Fibroblast of skin of back (primary cell): Measurements from ENCODE around the gene GPD1. TPM values are rescaled to one million over a fixed set of nuclear protein-coding genes. Genes with fewer than 3 reads are reported as not detected.

Source experiments
- DNase-seq: peaks from one replicate; pipeline ENCODE4 v3.0.0-alpha.2; 2013
- polyA plus RNA-seq, 2 experiments: library from polyadenylated mRNA; unstranded; fragments of 120-200 nt; gene quantifications; one replicate each; pipeline ENCODE4 v1.2.1, GENCODE V29; 2013; ENCODE audit not compliant: insufficient read length in 2 of 2

GPD1 gene
- polyA plus RNA-seq (2013, experiment 1 of 2; ENCODE audit: insufficient read length) = 0.13 TPM
- polyA plus RNA-seq (2013, experiment 2 of 2; ENCODE audit: insufficient read length) = 0.13 TPM

DNA sequence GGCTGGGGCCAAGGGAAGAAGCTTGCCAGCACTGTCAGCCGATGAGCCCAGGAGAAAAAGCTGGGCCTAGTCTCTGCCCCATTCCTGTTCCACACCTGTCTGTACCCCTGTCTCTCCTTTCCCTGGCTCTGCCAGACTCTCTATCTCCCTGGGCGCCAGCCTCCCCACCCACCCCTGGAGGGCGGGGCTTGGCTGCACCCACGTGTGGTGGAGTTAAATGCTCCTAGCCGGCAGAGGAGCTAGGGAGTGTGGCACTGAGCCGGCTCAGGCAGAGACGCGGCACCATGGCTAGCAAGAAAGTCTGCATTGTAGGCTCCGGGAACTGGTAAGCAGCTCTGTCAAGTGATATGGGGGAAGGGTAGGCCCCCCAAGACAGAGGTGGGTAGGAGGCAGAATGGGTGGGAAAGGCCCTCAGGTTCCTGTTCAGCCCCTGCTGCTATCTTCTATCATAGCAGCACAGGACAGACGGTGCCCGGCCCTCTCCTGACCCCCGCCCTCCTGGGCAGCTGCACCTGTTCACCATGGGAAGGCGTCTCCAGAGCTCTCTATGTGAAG is at the start of gene GPD1:
Gene GPD1 (plus strand): TSS at position 242 of the 555 bp plus-strand sequence. CDS start 43 bp downstream, at position 285.
- peak; percentile 29 for DNase-seq

DNA sequence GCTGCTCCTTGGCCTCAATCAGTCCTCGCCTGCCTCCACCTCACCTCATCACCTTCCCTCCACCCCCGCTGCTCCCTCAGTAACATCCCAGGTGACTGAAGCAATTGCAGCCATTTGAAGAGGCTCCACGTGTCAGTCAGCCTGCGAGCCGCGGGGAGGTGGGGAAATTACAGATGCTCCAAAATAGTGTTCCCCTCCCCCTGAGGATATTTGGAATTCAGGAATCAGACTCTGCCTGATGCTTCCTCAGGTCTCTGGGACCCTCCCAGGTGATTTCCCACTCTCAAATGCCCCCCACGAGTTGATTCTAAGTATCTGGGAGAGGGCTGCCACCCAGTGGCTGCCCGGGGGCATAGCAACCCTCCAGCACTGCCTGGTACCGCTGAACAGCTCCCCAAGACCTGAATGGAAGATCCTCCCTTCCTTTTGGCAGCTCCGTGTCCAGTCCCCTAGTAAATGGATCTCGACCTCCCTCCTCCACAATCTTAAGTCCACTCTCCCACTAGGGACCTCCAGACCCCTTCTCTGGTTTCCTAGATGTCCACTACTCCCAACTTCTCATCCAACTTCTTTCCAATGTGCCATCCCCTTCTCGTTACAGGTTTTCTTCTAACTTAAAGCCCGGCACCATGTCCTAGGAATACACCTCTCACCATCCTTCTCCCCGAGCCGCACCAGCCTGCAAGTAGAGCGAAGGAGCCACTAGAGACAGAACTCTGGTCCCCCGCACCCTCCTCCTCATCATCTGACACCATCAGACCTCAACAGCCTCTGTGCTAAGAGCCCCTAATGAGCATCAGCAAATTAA is 47.8 kb upstream of the GPD1 start:
- peak; percentile 31 for DNase-seq

DNA sequence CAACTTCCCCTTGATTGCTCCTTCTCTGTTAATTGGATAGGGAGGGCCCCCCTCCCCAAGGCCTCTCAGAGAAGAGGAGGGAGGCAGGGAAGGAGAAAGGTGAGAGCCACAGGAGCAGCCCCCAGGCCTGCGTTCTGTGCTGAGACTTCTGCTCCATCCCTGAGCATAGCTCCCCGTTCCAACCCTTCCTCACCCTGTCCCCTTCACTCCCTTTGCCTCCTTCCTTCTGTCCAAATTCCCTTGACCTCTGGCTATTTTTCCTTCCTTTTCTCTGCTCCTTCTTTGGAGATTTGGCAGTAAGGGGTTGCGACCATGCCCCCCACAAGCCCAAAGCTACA is 47.2 kb upstream of the GPD1 start:
- no peak for DNase-seq

DNA sequence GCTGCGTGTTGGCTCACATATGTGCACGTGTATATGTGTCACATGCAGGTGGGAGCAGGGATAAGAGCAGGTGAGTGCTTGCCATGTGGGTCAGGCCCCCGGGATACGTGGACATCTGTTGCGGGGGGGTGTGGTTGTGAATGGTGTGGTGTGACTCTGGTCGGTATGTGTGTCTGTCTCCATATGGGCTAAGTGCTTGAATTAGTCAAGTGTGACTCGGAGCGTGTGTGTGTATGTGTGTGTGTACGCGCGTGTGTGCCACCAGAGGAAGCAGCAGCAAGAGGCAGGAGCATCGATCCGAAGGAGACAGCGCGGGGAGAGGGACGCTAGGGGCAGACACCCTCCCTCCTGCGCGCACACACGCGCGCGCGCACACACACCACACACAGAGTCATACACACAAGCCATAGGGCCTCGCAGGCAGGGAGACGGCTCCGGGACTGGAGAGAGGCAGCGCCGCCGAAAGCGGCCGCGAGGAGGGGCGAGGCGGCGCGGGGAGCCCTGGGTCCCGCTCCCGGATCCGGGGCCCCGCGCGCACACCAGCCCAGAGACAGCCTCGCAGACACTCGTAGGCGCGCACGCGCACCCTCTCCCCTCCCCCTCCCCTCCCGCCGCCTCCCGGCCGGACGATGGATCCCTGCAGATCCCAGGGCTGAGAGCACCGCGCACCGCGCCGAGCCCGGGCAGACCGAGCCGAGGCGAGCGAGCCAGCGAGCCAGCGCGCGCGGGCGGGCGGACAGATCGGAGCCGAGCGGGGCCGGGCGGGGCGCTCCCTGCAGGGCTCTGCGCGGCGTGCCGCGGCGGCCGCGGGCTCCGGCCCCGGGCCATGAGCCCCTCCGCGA is 46.6 kb upstream of the GPD1 start, which contains the start of gene ASIC1:
Gene ASIC1 (plus strand): TSS at position 597 of the 842 bp plus-strand sequence. CDS start 1,171 bp downstream, outside the sequence.
- DNase-seq = peak; percentile 70

DNA sequence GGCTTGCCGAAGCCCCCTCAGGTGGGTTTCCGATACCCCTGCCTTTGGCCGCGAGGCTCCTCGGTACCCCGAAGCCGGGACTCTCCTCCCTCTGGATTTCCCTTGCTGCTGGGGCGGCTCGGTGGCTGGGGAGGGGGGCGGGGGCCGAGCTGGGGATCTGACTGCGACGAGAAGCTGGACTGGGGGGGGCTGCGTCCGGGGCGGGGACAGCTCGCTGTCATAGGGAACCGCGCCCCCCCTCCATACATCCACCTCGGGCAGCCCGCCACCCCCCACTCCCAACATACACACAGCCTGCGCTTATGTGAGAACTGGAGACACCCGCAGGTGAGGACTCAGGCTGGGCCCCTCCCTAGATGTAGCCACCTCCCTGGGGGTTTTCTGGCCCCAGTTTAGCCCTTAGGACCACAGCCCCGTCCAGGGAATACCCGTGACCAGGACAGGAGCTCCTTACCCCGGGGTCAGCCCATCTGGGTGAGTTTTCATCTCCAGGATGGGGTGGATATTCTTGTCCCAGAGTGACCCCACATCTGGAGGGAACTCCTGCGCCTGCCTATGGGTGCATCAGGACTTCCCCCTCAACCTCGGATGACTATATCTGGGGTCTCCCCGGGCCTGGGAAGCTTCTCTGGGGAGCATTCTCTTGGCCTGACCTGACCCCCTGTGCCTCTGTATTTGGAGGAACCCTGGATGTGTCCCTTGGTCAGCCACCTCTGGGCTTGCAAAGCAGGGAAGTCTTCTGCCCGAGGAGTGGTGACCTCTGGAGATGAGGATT is 45.7 kb upstream of the GPD1 start:
- no peak for DNase-seq

DNA sequence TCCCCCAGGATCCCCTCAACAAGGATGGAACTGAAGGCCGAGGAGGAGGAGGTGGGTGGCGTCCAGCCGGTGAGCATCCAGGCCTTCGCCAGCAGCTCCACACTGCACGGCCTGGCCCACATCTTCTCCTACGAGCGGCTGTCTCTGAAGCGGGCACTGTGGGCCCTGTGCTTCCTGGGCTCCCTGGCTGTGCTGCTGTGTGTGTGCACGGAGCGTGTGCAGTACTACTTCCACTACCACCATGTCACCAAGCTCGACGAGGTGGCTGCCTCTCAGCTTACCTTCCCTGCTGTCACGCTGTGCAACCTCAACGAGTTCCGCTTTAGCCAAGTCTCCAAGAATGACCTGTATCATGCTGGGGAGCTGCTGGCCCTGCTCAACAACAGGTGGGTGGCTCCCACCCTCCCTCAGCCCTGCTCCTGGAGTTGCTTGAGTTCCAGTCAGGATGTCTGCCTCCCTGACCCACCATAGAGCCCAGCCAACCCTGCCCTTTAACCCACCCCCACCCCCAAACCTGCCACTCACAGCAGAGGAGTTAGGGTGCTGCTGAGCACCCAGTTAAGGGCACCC is 45.0 kb upstream of the GPD1 start:
- no peak for DNase-seq

DNA sequence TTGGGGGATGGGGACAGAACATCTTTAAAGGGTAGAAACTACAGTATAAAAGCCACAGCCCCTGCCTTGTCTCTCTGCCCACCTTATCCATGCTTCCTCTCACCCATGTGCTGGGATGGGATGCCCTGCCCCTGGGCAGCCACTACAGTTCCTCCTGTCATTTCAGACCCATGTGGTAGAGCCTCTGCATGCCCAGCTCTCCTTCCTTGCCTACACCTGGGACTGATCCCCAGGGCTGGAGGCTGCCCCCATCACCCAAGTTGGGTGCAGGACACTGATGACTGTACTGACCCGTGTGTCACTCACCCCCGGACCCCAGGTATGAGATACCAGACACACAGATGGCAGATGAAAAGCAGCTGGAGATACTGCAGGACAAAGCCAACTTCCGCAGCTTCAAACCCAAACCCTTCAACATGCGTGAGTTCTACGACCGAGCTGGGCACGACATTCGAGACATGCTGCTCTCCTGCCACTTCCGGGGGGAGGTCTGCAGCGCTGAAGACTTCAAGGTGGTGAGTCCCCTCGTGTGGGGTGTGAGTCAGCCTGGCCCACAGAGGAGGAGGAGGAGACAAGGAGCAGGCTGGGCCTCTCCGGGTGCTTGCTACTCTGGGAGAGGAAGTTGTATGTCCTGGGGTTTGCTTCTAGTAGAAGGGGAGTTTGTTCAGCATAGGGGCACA is 44.2 kb upstream of the GPD1 start:
- peak; percentile 38 for DNase-seq

DNA sequence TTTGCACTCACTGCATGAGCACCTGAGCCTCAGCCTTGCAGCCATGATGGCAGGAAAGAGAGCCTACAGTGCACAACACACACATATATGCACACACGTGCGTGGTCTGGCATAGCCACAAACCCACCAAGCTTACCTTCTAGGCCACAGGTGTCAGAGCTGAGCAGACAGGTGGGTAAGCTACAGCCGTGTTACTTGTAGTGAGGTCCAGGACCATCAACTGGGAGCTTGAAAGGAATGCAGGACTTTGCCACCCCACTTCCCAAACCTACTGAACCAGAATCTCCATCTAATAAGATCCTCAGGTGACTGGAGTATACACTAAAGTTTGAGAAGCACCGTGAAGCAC is 43.7 kb upstream of the GPD1 start:
- no peak for DNase-seq

DNA sequence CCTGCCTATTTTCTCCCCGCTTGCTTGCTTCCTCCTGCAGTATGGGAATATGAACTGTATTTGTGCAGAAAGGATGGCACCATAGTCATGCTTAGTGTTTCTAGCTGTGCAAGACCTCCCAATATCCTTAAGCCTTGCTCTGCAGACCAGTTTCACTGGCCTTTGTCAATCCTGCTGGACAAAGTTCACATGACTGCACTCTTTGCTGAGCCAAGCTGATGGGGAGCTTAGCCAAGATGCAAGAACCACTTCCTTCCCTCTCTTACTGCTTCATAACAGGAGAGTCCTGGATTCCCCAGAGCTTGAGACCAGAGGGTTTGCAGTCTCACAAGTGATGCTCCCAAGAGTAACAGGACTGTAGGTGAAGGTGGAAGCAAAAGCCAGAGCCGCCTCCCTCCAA is 42.6 kb upstream of the GPD1 start:
- DNase-seq = no peak

DNA sequence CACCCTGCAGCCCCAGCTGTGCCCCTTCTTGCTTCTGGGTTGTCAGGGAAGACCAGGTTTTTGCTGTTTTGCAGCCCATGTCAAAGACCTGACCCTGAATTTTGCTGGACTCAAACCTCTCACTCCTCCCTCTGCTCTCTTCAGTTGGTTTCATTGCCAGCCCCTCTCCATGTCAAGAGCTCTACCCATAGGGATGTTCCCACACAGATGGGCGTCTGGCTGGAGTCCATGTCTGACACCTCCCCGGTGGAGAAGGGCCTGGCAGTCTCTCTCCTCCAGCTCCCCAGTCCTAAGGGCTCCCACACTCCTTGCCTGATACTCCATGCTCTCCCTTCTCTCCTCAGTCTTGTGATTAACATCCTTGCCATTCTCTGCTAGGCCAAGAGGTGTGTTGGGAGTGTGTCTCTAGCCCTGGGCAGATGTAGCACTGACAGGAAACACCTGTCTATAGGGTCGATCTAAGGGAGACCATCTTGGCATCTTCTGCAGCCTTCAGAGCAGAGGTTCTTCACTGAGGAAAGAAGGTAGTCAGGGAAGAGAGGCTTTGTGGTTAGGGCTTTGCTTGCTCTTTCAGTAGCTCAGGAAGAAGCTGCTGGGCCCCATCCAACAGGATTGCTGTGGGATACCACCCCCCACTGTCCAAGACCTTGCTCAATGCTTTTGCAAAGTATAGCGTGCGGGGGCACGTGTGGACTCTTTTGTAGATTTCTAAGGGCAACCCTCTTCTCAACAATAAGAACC is 41.7 kb upstream of the GPD1 start:
- DNase-seq = no peak

DNA sequence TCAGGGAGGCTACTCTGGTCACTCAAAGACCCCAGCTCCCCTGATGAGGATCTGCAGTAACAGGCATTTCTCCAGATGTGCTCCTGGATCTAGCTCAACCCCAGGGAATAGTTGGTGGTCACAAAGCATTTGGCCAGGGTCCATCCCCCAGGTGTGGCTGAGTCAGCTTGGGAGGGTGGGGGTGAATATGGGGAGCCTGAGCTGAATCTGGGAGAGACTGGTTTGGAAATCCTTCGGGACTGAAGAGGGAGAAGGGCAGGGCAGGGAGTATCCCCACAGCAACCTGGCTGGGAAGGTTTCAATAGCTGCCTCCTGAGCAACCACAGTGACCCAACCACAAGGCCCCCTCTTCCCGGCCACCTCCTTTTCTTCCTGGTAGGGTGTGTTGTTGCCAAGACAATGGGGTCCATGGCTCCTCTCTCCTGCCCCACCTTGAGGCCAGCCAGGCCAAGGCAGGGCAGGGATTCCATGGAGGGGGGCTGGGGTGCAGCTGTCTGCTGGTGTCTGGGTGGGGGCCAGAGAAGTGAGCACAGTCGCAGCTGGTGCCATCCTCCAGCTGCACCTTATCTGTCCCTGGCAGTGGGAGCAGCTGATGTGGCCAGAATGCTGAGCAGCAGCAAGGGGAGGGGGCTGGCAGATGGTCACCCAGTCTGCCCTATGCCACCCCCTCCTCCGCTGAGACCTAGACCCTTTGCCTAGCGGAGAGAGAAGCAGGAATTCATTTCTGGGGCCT is 40.9 kb upstream of the GPD1 start:
- DNase-seq = no peak

DNA sequence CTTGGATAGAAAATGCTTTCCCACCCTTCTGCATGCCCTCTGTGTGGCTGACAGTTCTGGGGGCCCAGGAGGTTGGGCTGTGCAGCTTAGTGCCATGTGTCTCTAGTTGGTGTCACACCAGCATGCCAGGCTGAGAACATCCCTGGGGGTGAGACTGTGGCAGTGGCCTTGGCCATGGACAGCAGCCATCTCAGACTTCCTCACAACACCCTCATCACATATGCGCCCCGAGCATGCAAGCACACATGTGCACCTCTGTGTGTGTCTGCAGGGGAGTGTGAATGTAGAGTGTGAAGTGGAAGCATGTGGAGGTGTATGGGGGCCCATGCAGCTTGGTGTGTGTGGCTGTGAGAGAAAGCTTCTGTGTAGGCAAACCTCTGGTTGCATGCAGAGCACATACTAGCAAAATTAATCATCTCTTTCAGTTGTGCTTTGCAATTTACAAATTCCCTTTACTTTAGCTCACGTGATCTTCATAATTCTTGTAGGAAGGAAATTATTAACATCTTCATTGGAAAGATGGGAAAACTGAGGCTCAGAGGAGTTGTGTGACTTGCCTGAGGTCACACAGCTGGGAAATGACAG is 38.0 kb upstream of the GPD1 start:
- DNase-seq = peak; percentile 62

DNA sequence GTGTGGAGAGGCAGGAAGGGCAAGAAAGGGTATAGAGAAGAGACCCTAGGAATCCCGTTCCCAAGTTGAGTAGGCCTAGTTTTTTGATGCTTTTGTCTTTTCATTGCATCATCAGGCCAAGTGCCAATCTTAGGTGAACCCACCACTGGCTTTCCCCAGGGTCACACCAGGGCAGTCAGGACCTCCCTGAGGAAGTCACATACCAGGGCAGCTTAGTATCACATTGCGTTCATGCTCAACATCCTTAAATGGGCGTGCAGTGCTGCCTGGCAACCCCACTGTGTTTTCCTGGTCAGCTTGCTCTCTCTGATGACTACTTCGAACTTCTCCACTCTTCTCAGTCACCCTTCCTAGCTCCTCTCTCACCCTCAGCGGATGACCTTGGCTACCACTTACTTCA is 37.4 kb upstream of the GPD1 start:
- DNase-seq = peak; percentile 97

DNA sequence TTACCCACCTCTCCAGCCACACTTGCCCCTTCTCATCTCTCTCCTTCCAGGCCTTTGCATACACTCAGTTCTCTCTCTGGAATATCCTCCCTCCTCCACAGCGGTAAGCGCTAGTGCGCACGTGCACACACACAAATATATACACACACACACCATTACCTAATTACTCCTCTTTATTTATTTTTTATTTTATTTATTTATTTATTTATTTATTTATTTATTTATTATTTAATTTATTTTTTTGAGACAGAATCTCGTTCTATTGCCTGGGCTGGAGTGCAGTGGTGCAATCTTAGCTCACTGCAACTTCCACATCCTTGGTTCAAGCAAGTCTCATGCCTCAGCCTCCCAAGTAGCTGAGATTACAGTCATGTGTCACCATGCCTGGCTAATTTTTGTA is 34.7 kb upstream of the GPD1 start:
- DNase-seq = no peak

DNA sequence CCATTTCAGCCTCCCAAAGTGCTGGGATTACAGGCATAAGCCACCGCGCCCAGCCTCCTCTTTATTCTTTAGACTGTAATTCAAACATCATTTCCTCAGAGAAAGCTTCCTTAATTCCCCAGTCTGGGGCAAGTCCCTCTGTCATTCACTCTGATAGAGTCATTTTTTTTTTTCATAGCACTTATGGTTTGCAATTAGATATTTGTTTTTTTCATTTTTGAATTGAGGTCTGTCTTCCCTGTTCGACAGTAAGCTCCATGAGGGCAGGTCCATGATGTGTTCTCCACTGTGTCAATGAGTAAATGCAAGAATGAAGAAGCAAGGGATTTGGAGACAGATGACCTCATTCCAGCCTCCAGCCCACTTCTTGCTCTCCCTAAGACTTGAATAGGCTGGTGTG is 34.3 kb upstream of the GPD1 start:
- DNase-seq = no peak

DNA sequence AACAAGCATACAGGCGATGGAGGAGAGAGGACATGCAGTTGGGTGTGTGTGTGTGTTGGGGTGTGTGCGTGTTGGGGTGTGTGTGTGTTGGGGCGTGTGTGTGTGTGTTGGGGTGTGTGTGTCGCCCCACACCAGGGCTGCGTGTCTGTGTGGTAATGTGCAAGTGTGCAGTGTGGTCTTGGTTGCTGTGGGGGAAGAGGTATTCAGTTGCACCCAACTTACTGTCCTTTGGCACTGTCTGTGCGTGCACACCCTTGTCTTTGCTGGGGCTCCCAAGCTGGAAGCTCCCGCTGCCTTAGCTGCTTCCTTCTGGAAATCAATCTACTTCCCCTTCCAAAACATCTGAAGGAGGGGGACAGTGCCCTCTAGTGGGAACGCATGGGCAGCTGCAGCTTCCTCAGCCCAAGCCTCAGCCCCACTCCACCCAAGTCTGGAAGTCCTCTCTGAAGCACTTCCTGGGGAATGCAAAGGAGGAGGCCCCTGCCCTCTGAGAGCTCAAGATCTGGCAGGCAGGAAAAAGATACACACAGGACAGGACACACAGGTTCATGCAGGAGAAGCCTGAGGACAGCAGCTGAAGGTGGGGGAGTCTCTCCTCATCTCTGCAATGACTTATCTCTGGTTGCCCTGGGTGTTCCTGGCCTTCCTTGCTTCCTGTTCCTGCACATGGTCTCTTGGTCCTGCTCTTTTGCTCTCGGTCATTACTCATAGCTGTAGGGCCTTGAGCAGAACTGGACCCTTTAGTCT is 33.3 kb upstream of the GPD1 start:
- peak; percentile 79 for DNase-seq

DNA sequence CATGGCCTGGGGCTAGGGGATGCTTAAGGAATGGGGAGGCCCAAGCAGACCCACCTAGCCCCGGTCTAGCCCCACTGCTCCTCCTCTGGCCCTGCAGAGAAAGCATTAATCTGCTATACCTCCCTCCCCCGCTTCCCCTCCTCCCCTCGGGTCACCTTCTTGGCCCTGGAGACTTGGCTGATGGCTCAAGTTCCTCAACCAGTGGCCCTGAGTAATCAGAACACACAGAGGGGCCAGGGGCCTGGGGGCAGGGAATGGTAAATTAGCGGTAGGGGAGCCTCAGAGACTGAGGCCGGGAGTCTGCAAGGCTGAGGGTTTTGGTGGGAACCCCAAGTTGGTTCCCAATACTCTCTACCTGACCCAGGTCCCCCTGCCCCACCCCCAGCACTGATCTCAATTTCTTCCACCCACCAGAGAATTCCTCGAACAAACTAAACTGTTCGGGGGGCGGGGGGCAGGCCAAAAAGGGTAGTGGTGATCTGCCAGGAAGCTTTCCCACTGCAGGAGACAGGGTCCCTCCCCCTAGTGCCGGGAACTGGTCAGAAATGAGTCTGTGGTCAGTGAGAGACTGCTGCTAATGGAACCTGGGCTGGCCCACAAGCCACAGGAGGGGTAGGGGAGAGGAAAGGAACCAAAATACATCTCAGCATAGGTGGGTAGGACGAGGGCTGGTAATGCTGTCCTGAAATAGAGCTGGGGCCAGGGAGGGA is 31.5 kb upstream of the GPD1 start:
- no peak for DNase-seq

DNA sequence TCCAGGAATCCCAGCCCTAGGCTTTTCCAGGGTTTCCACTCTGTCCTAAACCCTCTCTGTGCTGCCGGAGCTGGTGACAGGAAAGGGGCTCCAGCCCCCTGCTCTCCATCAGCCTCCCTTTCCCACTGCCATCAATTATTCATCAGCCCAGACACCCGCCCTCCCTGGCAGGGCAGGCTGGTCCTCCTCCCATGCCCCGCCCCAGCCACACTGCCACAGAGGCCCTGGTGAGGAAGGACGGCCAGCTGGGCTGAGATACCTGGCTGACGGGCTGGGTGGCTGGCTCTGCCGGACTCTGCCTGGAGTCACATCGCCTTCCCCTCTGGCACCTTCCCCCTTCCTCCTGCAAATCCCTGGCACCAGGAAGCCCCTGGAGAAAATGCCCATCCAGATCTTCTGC is 30.6 kb upstream of the GPD1 start:
- DNase-seq = no peak
